Endothelial cell of umbilical vein (primary cell): ENCODE results near the gene ZNF23. TPM values are rescaled to one million over a fixed set of nuclear protein-coding genes. Genes with fewer than 3 reads are reported as not detected.

ENCODE experiments used
- BruUV-seq: library from RNA; stranded (reverse); fragments of 400-500 nt; replicated peaks from 2 replicates; lab custom pipeline; 2021; lab: Mats Ljungman, UMichigan
- CTCF ChIA-PET: fragments of 300-600, 350-600 bp; sonication (Branson Sonifier 250); formaldehyde crosslinking; loops from one replicate; lab custom pipeline; 2021; ENCODE audit warnings: antibody characterized with exemption, inconsistent platforms; lab: Charles Lee
- POLR2A ChIA-PET: fragments of 300-600, 350-600 bp; sonication (Branson Sonifier 250); formaldehyde crosslinking; loops from one replicate; lab custom pipeline; 2021; ENCODE audit warnings: antibody characterized with exemption, inconsistent platforms; lab: Charles Lee
- DNase-seq: peaks from one replicate; pipeline ENCODE4 v3.0.0-alpha.2; 2011; ENCODE audit warnings: low read depth, low spot score
- FAIRE-seq: peaks from 2 replicates; lab custom pipeline; 2011; peaks lifted over from hg19 to GRCh38; lab: Jason Lieb, UNC
- H2AFZ ChIP-seq: 2 replicates; pipeline ENCODE4 v1.6.0; 2012; ENCODE audit warnings: low read depth, low read length, control low read depth, inconsistent platforms
- H3K27ac ChIP-seq: 2 replicates; pipeline ENCODE4 v1.5.1; 2011; ENCODE audit warnings: low read depth, mild to moderate bottlenecking, control low read depth, low read length, moderate library complexity; ENCODE audit not compliant: insufficient read depth
- H3K27me3 ChIP-seq, 2 experiments: 2 replicates each; pipeline versions ENCODE4 v1.6.0 to v1.6.1; 2011; ENCODE audit warnings: low read length in 2 of 2, mixed read lengths in 1 of 2; ENCODE audit not compliant: control insufficient read depth in 2 of 2, insufficient read depth in 2 of 2
- H3K36me3 ChIP-seq, 2 experiments: 2 replicates in 1 of 2; 3 replicates in 1 of 2; pipeline ENCODE4 v1.5.1; 2011; ENCODE audit warnings: low read length in 2 of 2, mild to moderate bottlenecking in 1 of 2, moderate library complexity in 1 of 2; ENCODE audit not compliant: control insufficient read depth in 2 of 2, insufficient read depth in 2 of 2; ENCODE audit errors: extremely low read depth in 1 of 2
- H3K4me1 ChIP-seq: 3 replicates; pipeline ENCODE4 v1.5.1; 2011; ENCODE audit warnings: mild to moderate bottlenecking, low read length; ENCODE audit not compliant: control insufficient read depth, insufficient read depth; ENCODE audit errors: extremely low read depth
- H3K4me2 ChIP-seq: 2 replicates; pipeline ENCODE4 v1.6.1; 2011; ENCODE audit warnings: low read length, control low read depth, mixed read lengths; ENCODE audit not compliant: insufficient read depth
- H3K4me3 ChIP-seq, 3 experiments: fragments of 200-600 bp in 1 of 3; sonication (generic), shearing (Covaris generic) in 1 of 3; replicated peaks in 1 of 3; 2 replicates each; pipeline ENCODE4 v1.5.1; 2011 to 2016; ENCODE audit warnings: control low read depth in 3 of 3, low read length in 3 of 3, mild to moderate bottlenecking in 2 of 3, inconsistent platforms in 1 of 3, low read depth in 1 of 3, moderate library complexity in 1 of 3; ENCODE audit not compliant: insufficient read depth in 1 of 3
- H3K79me2 ChIP-seq: 2 replicates; pipeline ENCODE4 v1.6.0; 2012; ENCODE audit warnings: low read length, inconsistent platforms; ENCODE audit not compliant: control insufficient read depth, insufficient read depth
- H3K9ac ChIP-seq: replicated peaks from 2 replicates; pipeline ENCODE3; 2011; ENCODE audit warnings: low read length, control low read depth; ENCODE audit not compliant: insufficient read depth; ENCODE audit errors: extremely low read depth
- H3K9me1 ChIP-seq: replicated peaks from 3 replicates; pipeline ENCODE4 v1.6.0; 2011; ENCODE audit warnings: mild to moderate bottlenecking, low read length; ENCODE audit not compliant: control insufficient read depth, insufficient read depth; ENCODE audit errors: extremely low read depth
- H3K9me3 ChIP-seq: replicated peaks from 2 replicates; pipeline ENCODE4 v1.5.1; 2012; ENCODE audit warnings: low read length, inconsistent platforms; ENCODE audit not compliant: control insufficient read depth, insufficient read depth
- H4K20me1 ChIP-seq: replicated peaks from 2 replicates; pipeline ENCODE3; 2011; ENCODE audit warnings: mild to moderate bottlenecking, low read length; ENCODE audit not compliant: control insufficient read depth, insufficient read depth; ENCODE audit errors: extremely low read depth
- CTCF ChIP-seq, 2 donors: IDR thresholded peaks; 1 replicate in 1 of 2; 2 replicates in 1 of 2; pipeline ENCODE4 v1.5.1; 2011; ENCODE audit warnings: low read length in 2 of 2, mild to moderate bottlenecking in 2 of 2, moderate library complexity in 2 of 2, control low read depth in 1 of 2, inconsistent platforms in 1 of 2, low read depth in 1 of 2; ENCODE audit not compliant: insufficient read depth in 1 of 2; ENCODE audit errors: extremely low read depth in 1 of 2
- EZH2 ChIP-seq: IDR thresholded peaks from 2 replicates; pipeline ENCODE4 v1.6.1; 2012; ENCODE audit warnings: borderline replicate concordance, low read depth, mild to moderate bottlenecking, moderate library complexity, low read length, inconsistent platforms; ENCODE audit not compliant: severe bottlenecking
- FOS ChIP-seq: IDR thresholded peaks from 2 replicates; pipeline ENCODE4 v1.6.1; 2011; ENCODE audit warnings: mild to moderate bottlenecking, low read length, moderate library complexity, borderline replicate concordance; ENCODE audit not compliant: insufficient read depth
- GATA2 ChIP-seq: IDR thresholded peaks from 2 replicates; pipeline ENCODE4 v1.7.0; 2011; ENCODE audit warnings: low read depth, mild to moderate bottlenecking, moderate library complexity, mixed read lengths, low read length; ENCODE audit not compliant: insufficient read length, insufficient read depth
- JUN ChIP-seq: IDR thresholded peaks from 2 replicates; pipeline ENCODE4 v1.6.1; 2011; ENCODE audit warnings: borderline replicate concordance, low read depth; ENCODE audit not compliant: insufficient read length, insufficient read depth
- MAX ChIP-seq: IDR thresholded peaks from 2 replicates; pipeline ENCODE4 v1.6.1; 2011; ENCODE audit not compliant: insufficient read depth, insufficient read length
- MYC ChIP-seq: IDR thresholded peaks from one replicate; pipeline ENCODE4 v1.6.1; 2011; ENCODE audit warnings: mild to moderate bottlenecking, low read depth, low read length
- POLR2A ChIP-seq: IDR thresholded peaks from 2 replicates; pipeline ENCODE4 v1.6.1; 2012; ENCODE audit warnings: low read depth, mild to moderate bottlenecking, control low read depth, low read length
- POLR2AphosphoS5 ChIP-seq: IDR thresholded peaks from 2 replicates; pipeline ENCODE4 v1.6.1; 2012; ENCODE audit warnings: low read depth, mild to moderate bottlenecking, control low read depth, low read length, moderate library complexity; ENCODE audit not compliant: insufficient read depth
- dilution Hi-C: fragments of 300-500 bp; cut with MboI; formaldehyde crosslinking; loops from one replicate; pipeline ENCODE4 v1.15.0; 2019; ENCODE audit warnings: low sequenced_read_pairs; ENCODE audit not compliant: extremely low pct_ligation_motif_present
- intact Hi-C: fragments of 100-400 bp; cut with micrococcal nuclease; formaldehyde crosslinking; loops from one replicate; pipeline ENCODE4 v1.10.0; 2022
- polyA plus RNA-seq, 4 experiments: library from polyadenylated mRNA; depleted of rRNA in 3 of 4; stranded (reverse) in 3 of 4; unstranded in 1 of 4; fragments of >200 nt; gene quantifications; 2 replicates each; pipeline versions ENCODE4 v1.2.1 to v1.2.3, GENCODE V29; 2011 to 2012; ENCODE audit warnings: missing spikeins in 1 of 4
- total RNA-seq: library from RNA; stranded (reverse); gene quantifications from 2 replicates; pipeline ENCODE4 v1.2.3, GENCODE V29; 2021

The ZNF23 gene
- total and polyA plus RNA-seq, 2 donors (not counting 3 experiments of a cell fraction or from before 2014, with no cell fraction given), result 2.1 to 6.4 TPM

GRCh38 chr16:71413341-71413740, 48.7 kb downstream of the ZNF23 start:
- H3K4me2 ChIP-seq, result no peak overlapping the region
- no peak for DNase-seq
- intact Hi-C loops, result loop anchor here (2.0 kb wide), 1 partner anchor 197 kb away; no protein-coding TSS in a partner anchor
- no peaks in the 10 kb centered on the region for H3K9me3 ChIP-seq
- H3K9me1 ChIP-seq, result no peaks in the 10 kb centered on the region
- POLR2A ChIA-PET, result no interaction called here
- H3K4me1 ChIP-seq, result no peaks in the 10 kb centered on the region
- H3K4me3 ChIP-seq, result no peak overlapping the region
- H3K27me3 ChIP-seq, result no peaks in the 10 kb centered on the region
- no peaks in the 10 kb centered on the region for H4K20me1 ChIP-seq
- no peak overlapping the region for H3K27ac ChIP-seq
- no peak overlapping the region for H3K9ac ChIP-seq
- TF ChIP-seq JUN, result no peak
- no peak for TF ChIP-seq MYC
- no peak for TF ChIP-seq CTCF (IDR thresholded peaks at IDR 0.05; ENCODE audit: extremely low read depth in 1 of 2, insufficient read depth in 1 of 2, low read depth in 1 of 2, low read length in 2 of 2)
- TF ChIP-seq MAX, result no peak
- TF ChIP-seq POLR2AphosphoS5, result no peak
- TF ChIP-seq FOS, result no peak
- no peak for TF ChIP-seq GATA2
- TF ChIP-seq POLR2A, result no peak
- no peak for TF ChIP-seq EZH2
- dilution Hi-C loops, result no loop called here
- H3K79me2 ChIP-seq, result no peaks in the 10 kb centered on the region
- no peak overlapping the region for H2AFZ ChIP-seq
- no peak for FAIRE-seq
- H3K36me3 ChIP-seq, result no peaks in the 10 kb centered on the region
- CTCF ChIA-PET, result interaction anchor here (0.6 to 6.1 kb wide), 30 partner anchors 7 to 548 kb away, joined by 3 to 229 read pairs (median 5); partner anchors contain the start of gene ZNF23
- no TSS peak for BruUV-seq
